CD4-positive, CD25-positive, alpha-beta regulatory T cell (primary cell): ENCODE results near the gene C14orf132. TPM values are rescaled to one million over a fixed set of nuclear protein-coding genes. Genes with fewer than 3 reads are reported as not detected.

Experiments
- ATAC-seq, 2 donors: fragments of 150-1000 bp; cut with Tn5 transposase; one replicate each; pipeline ENCODE4 v1.10.0; 2021; ENCODE audit warnings: low read depth in 2 of 2, moderate number of reproducible peaks in 2 of 2, moderate library complexity in 1 of 2
- DNase-seq, 3 donors: peaks; one replicate each; pipeline versions ENCODE4 v3.0.0 to v3.0.0-alpha.2; 2012 to 2022; ENCODE audit warnings: mixed read lengths in 1 of 3
- H3K27ac ChIP-seq: one replicate; pipeline ENCODE4 v1.7.0; 2013; ENCODE audit warnings: mild to moderate bottlenecking, low read length; ENCODE audit not compliant: insufficient read depth, poor library complexity, severe bottlenecking
- H3K27me3 ChIP-seq: one replicate; pipeline ENCODE4 v1.7.0; 2013; ENCODE audit warnings: low read length; ENCODE audit not compliant: control insufficient read depth, insufficient read depth
- H3K36me3 ChIP-seq: one replicate; pipeline ENCODE4 v1.7.0; 2013; ENCODE audit warnings: mild to moderate bottlenecking, low read length, moderate library complexity; ENCODE audit not compliant: control insufficient read depth, insufficient read depth
- H3K4me1 ChIP-seq: 2 replicates; pipeline ENCODE4 v1.7.0; 2013; ENCODE audit warnings: mild to moderate bottlenecking, low read length; ENCODE audit not compliant: insufficient read depth, control insufficient read depth, poor library complexity, severe bottlenecking
- H3K4me3 ChIP-seq: one replicate; pipeline ENCODE4 v1.7.0; 2013; ENCODE audit warnings: low read depth, mild to moderate bottlenecking, low read length, moderate library complexity
- H3K9me3 ChIP-seq, 2 experiments: 1 replicate in 1 of 2; 2 replicates in 1 of 2; pipeline ENCODE4 v1.7.0; 2013; ENCODE audit warnings: low read length in 2 of 2, mild to moderate bottlenecking in 1 of 2, moderate library complexity in 1 of 2; ENCODE audit not compliant: control insufficient read depth in 2 of 2
- H3K27ac Mint-ChIP-seq, 3 donors: one replicate each; pipeline ENCODE4 v1.8.0; 2020 to 2022; ENCODE audit warnings: mild to moderate bottlenecking in 3 of 3, mixed read lengths in 3 of 3, moderate library complexity in 2 of 3
- H3K27me3 Mint-ChIP-seq: one replicate; pipeline ENCODE4 v1.8.0; 2022; ENCODE audit warnings: mild to moderate bottlenecking, mixed read lengths
- H3K36me3 Mint-ChIP-seq: one replicate; pipeline ENCODE4 v1.8.0; 2020; ENCODE audit warnings: mixed read lengths
- H3K4me1 Mint-ChIP-seq, 4 donors: one replicate each; pipeline ENCODE4 v1.8.0; 2020 to 2022; ENCODE audit warnings: mixed read lengths in 4 of 4, mild to moderate bottlenecking in 1 of 4
- H3K4me3 Mint-ChIP-seq, 4 donors: one replicate each; pipeline ENCODE4 v1.8.0; 2020 to 2022; ENCODE audit warnings: mild to moderate bottlenecking in 4 of 4, mixed read lengths in 4 of 4, moderate library complexity in 3 of 4
- H3K9me3 Mint-ChIP-seq, 7 donors: one replicate each; pipeline ENCODE4 v1.8.0; 2020 to 2022; ENCODE audit warnings: mixed read lengths in 7 of 7, mild to moderate bottlenecking in 3 of 7, moderate library complexity in 2 of 7
- polyA plus RNA-seq, 4 donors: library from polyadenylated mRNA; unstranded; fragments of 300-500 nt; fragmentation: Illumina TruSeq; gene quantifications; one replicate each; pipeline ENCODE4 v1.2.3, GENCODE V29; 2021
- total RNA-seq: library from RNA; stranded (reverse); gene quantifications from one replicate; pipeline ENCODE4 v1.2.3, GENCODE V29; 2022

The C14orf132 gene
- total and polyA plus RNA-seq, 5 donors from 2014 or later: 0.20 to 1.2 (median 0.30) TPM; not detected in 1

- H3K27me3 Mint-ChIP-seq: peaks cover 18% of the 10 kb centered on the region
- ATAC-seq (no peak), DNase-seq (no peak)
- H3K27ac Mint-ChIP-seq: no peak overlapping the region
- Histone ChIP-seq H3K4me1 (no peaks in the 10 kb centered on the region), H3K36me3 (no peaks in the 10 kb centered on the region), H3K9me3 (no peaks in the 10 kb centered on the region), H3K27me3 (peaks cover 4% of the 10 kb centered on the region), H3K4me3 (no peak overlapping the region), H3K27ac (no peak overlapping the region)
- peaks cover 0 to 5% (median 0%) of the 10 kb centered on the region in 4 donors for H3K4me1 Mint-ChIP-seq
- H3K4me3 Mint-ChIP-seq: no peak overlapping the region
- H3K9me3 Mint-ChIP-seq: peaks cover 0 to 5% (median 0%) of the 10 kb centered on the region in 7 donors
- H3K36me3 Mint-ChIP-seq: no peaks in the 10 kb centered on the region
Measured at GRCh38 chr14:96030108-96030760, 8.9 kb upstream of the C14orf132 start.

GRCh38 chr14:96031691-96032090 is 7.5 kb upstream of the C14orf132 start:
- Mint-ChIP-seq H3K9me3 (peaks cover 0 to 4% (median 0%) of the 10 kb centered on the region in 7 donors), H3K4me1 (peaks cover 0 to 5% (median 0%) of the 10 kb centered on the region in 4 donors), H3K4me3 (no peak overlapping the region), H3K27me3 (peaks cover 23% of the 10 kb centered on the region), H3K27ac (no peak overlapping the region), H3K36me3 (no peaks in the 10 kb centered on the region)
- H3K4me1 ChIP-seq: no peaks in the 10 kb centered on the region
- H3K36me3 ChIP-seq: no peaks in the 10 kb centered on the region
- H3K27me3 ChIP-seq: peaks cover 3% of the 10 kb centered on the region
- H3K9me3 ChIP-seq: no peaks in the 10 kb centered on the region
- ATAC-seq (no peak), DNase-seq (no peak)
- H3K27ac ChIP-seq: no peak overlapping the region
- no peak overlapping the region for H3K4me3 ChIP-seq

DNA sequence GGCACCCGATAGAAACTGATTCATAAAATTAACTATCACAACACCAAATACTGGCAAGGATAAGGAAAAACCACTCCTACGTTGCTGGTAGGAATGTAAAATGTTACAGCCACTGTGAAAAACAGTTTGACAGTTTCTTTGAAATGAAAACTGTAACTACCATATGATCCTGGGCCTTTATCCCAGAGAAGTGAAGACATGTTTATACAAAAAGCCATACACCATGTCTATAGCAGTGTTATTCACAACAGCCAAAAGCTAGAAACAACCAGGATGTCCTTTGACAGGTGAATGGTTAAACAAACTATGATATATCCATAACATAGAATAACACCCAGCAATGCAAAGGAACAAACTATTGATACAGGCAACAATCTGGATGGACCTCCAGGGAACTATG is 3.7 kb upstream of the C14orf132 start:
- H3K27me3 ChIP-seq: peaks cover 13% of the 10 kb centered on the region
- no peaks in the 10 kb centered on the region for H3K36me3 ChIP-seq
- no peak overlapping the region for H3K4me3 Mint-ChIP-seq
- DNase-seq: no peak
- ATAC-seq: no peak
- H3K9me3 ChIP-seq: no peaks in the 10 kb centered on the region
- H3K9me3 Mint-ChIP-seq: peaks cover 0 to 5% (median 0%) of the 10 kb centered on the region in 7 donors
- no peak overlapping the region for H3K4me3 ChIP-seq
- peaks cover 53% of the 10 kb centered on the region for H3K27me3 Mint-ChIP-seq
- no peak overlapping the region for H3K27ac Mint-ChIP-seq
- peaks cover 3 to 26% (median 4%) of the 10 kb centered on the region in 4 donors for H3K4me1 Mint-ChIP-seq
- no peak overlapping the region for H3K27ac ChIP-seq
- H3K4me1 ChIP-seq: peaks cover 19% of the 10 kb centered on the region
- no peaks in the 10 kb centered on the region for H3K36me3 Mint-ChIP-seq

GRCh38 chr14:96037891-96038557 is 1.1 kb upstream of the C14orf132 start:
- Mint-ChIP-seq H3K4me3 (peak overlapping the region in 3 of 4 donors; percentile 69 to 72 (median 70)), H3K4me1 (peaks cover 3 to 32% (median 7%) of the 10 kb centered on the region in 4 donors), H3K27me3 (peaks cover 75% of the 10 kb centered on the region), H3K9me3 (peaks cover 0 to 6% (median 0%) of the 10 kb centered on the region in 7 donors), H3K27ac (no peak overlapping the region), H3K36me3 (peaks cover 6% of the 10 kb centered on the region)
- no peaks in the 10 kb centered on the region for H3K36me3 ChIP-seq
- peaks cover 25% of the 10 kb centered on the region for H3K27me3 ChIP-seq
- peaks cover 19% of the 10 kb centered on the region for H3K4me1 ChIP-seq
- H3K4me3 ChIP-seq: no peak overlapping the region
- ATAC-seq (no peak), DNase-seq (no peak)
- no peak overlapping the region for H3K27ac ChIP-seq
- no peaks in the 10 kb centered on the region for H3K9me3 ChIP-seq

- Histone ChIP-seq H3K4me3 (no peak overlapping the region), H3K27me3 (peaks cover 26% of the 10 kb centered on the region)
- H3K27ac Mint-ChIP-seq: no peak overlapping the region
Measured at GRCh38 chr14:96038558-96038919, 623 bp upstream of the C14orf132 start.

GRCh38 chr14:96039633-96040311 is 610 bp downstream of the C14orf132 start:
- Mint-ChIP-seq H3K4me3 (peak overlapping the region in 3 of 4 donors; percentile 32 to 72 (median 61)), H3K27me3 (peaks cover 70% of the 10 kb centered on the region), H3K27ac (peak overlapping the region in 1 of 3 donors; percentile 80), H3K4me1 (peaks cover 3 to 32% (median 7%) of the 10 kb centered on the region in 4 donors), H3K36me3 (peaks cover 6% of the 10 kb centered on the region), H3K9me3 (peaks cover 0 to 6% (median 0%) of the 10 kb centered on the region in 7 donors)
- peaks cover 26% of the 10 kb centered on the region for H3K27me3 ChIP-seq
- H3K36me3 ChIP-seq: no peaks in the 10 kb centered on the region
- no peak for DNase-seq
- no peak overlapping the region for H3K27ac ChIP-seq
- peaks cover 19% of the 10 kb centered on the region for H3K4me1 ChIP-seq
- no peak for ATAC-seq
- H3K4me3 ChIP-seq: no peak overlapping the region
- H3K9me3 ChIP-seq: no peaks in the 10 kb centered on the region

More at GRCh38 chr14:96038558-96038919, 623 bp upstream of the C14orf132 start:
- Mint-ChIP-seq H3K4me3 (peak overlapping the region in 3 of 4 donors; percentile 69 to 72 (median 70)), H3K4me1 (peaks cover 3 to 32% (median 7%) of the 10 kb centered on the region in 4 donors), H3K9me3 (peaks cover 0 to 6% (median 0%) of the 10 kb centered on the region in 7 donors), H3K27me3 (peaks cover 78% of the 10 kb centered on the region), H3K36me3 (peaks cover 6% of the 10 kb centered on the region)
- Histone ChIP-seq H3K9me3 (no peaks in the 10 kb centered on the region), H3K4me1 (peaks cover 19% of the 10 kb centered on the region), H3K36me3 (no peaks in the 10 kb centered on the region), H3K27ac (no peak overlapping the region)
- DNase-seq: no peak
- no peak for ATAC-seq

DNA sequence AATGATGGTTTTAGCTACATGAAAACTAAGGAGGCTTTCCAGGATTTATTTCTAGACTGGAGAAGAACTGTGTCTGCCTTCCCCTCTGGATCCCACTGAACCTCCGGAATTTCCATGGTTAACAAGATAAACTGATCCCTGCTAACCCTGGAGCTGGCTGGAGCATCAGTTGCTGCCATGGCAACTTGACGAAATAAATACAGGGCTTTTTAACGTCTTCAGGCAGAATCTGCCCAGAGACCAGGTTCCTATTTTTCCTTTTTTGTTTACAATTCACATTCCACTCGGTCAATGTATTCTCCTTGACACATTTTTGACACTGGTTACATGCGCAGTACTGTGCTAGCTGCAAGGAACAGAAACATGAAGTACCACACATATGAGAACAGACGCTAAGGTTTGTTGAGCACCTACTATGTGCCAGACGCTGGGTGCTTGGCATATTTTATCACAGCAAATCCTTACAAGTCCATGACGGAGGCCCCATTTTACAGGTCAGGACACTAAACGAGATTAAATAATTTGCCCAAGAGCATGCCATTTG is 1.7 kb downstream of the C14orf132 start:
- peak overlapping the region in 3 of 4 donors; percentile 23 to 62 (median 51) for H3K4me3 Mint-ChIP-seq
- H3K36me3 ChIP-seq: no peaks in the 10 kb centered on the region
- ATAC-seq (no peak), DNase-seq (no peak)
- peaks cover 6% of the 10 kb centered on the region for H3K36me3 Mint-ChIP-seq
- H3K27ac ChIP-seq: no peak overlapping the region
- no peak overlapping the region for H3K27ac Mint-ChIP-seq
- H3K4me1 ChIP-seq: peaks cover 19% of the 10 kb centered on the region
- no peaks in the 10 kb centered on the region for H3K9me3 ChIP-seq
- H3K27me3 Mint-ChIP-seq: peaks cover 61% of the 10 kb centered on the region
- no peak overlapping the region for H3K4me3 ChIP-seq
- H3K4me1 Mint-ChIP-seq: peaks cover 3 to 32% (median 7%) of the 10 kb centered on the region in 4 donors
- H3K9me3 Mint-ChIP-seq: peaks cover 0 to 5% (median 0%) of the 10 kb centered on the region in 7 donors
- H3K27me3 ChIP-seq: peaks cover 26% of the 10 kb centered on the region
